GM23248 (cell line): ENCODE data around the gene ADCY5. TPM values are rescaled to one million over a fixed set of nuclear protein-coding genes. Genes with fewer than 3 reads are reported as not detected.

ENCODE experiments used
- DNase-seq: peaks from one replicate; pipeline ENCODE4 v3.0.0-alpha.2; 2015
- H2AFZ ChIP-seq: fragments of 200-600 bp; sonication (generic); 2 replicates; pipeline ENCODE4 v1.6.1; 2016; ENCODE audit warnings: antibody characterized with exemption
- H3F3A ChIP-seq: fragments of 200-600 bp; sonication (generic); 2 replicates; pipeline ENCODE4 v1.6.1; 2016; ENCODE audit warnings: mild to moderate bottlenecking, antibody characterized with exemption, mixed run types; ENCODE audit not compliant: insufficient read depth
- H3K27ac ChIP-seq: fragments of 200-600 bp; sonication (generic); 2 replicates; pipeline ENCODE4 v1.5.1; 2016; ENCODE audit warnings: mild to moderate bottlenecking
- H3K27me3 ChIP-seq: fragments of 200-600 bp; sonication (generic); replicated peaks from 2 replicates; pipeline ENCODE4 v1.6.1; 2016; ENCODE audit warnings: mild to moderate bottlenecking; ENCODE audit not compliant: insufficient read depth
- H3K36me3 ChIP-seq: fragments of 200-600 bp; sonication (generic); 2 replicates; pipeline ENCODE4 v1.6.1; 2016; ENCODE audit warnings: low read depth, mild to moderate bottlenecking
- H3K4me1 ChIP-seq: fragments of 200-600 bp; sonication (generic); 2 replicates; pipeline ENCODE4 v1.6.1; 2016; ENCODE audit warnings: mild to moderate bottlenecking; ENCODE audit not compliant: insufficient read depth
- H3K4me2 ChIP-seq: fragments of 200-600 bp; sonication (generic); one replicate; pipeline ENCODE4 v1.6.1; 2016; ENCODE audit warnings: mild to moderate bottlenecking; ENCODE audit not compliant: unreplicated experiment
- H3K4me3 ChIP-seq: fragments of 200-600 bp; sonication (generic); 2 replicates; pipeline ENCODE4 v1.5.1; 2016; ENCODE audit warnings: mild to moderate bottlenecking
- H3K79me2 ChIP-seq: fragments of 200-600 bp; sonication (generic); 2 replicates; pipeline ENCODE4 v1.6.1; 2016; ENCODE audit warnings: mild to moderate bottlenecking; ENCODE audit not compliant: insufficient read depth
- H3K9ac ChIP-seq: fragments of 200-600 bp; sonication (generic); 2 replicates; pipeline ENCODE4 v1.6.1; 2016; ENCODE audit warnings: mild to moderate bottlenecking
- H3K9me2 ChIP-seq: fragments of 200-600 bp; sonication (generic); 2 replicates; pipeline ENCODE4 v1.6.1; 2016; ENCODE audit warnings: mixed run types, mild to moderate bottlenecking, moderate library complexity; ENCODE audit not compliant: insufficient read depth
- H3K9me3 ChIP-seq: fragments of 200-600 bp; sonication (generic); one replicate; pipeline ENCODE4 v1.6.1; 2017; ENCODE audit warnings: low read depth
- H4K20me1 ChIP-seq: fragments of 200-600 bp; sonication (generic); 2 replicates; pipeline ENCODE4 v1.6.0; 2016; ENCODE audit not compliant: insufficient read depth
- EZH2 ChIP-seq: fragments of 200-600 bp; sonication (generic); IDR thresholded peaks from 2 replicates; pipeline ENCODE4 v1.6.1; 2018; ENCODE audit warnings: antibody characterized with exemption, mild to moderate bottlenecking; ENCODE audit not compliant: insufficient read depth, poor library complexity, severe bottlenecking
- EZH2phosphoT487 ChIP-seq: fragments of 200-600 bp; sonication (generic); IDR thresholded peaks from 2 replicates; pipeline ENCODE4 v1.6.1; 2018; ENCODE audit warnings: antibody characterized with exemption, moderate library complexity, mild to moderate bottlenecking, low read depth; ENCODE audit not compliant: insufficient read depth
- WGBS, 2 experiments: methylation state at CpG; one replicate each; pipeline ENCODE4 v1.1.6; 2015 to 2017; ENCODE audit warnings: low lambda C conversion rate in 2 of 2, low coverage in 1 of 2; ENCODE audit errors: missing lambda C conversion rate in 2 of 2; 5-methylcytosine and 5-hydroxymethylcytosine counted together
- in situ Hi-C: fragments of 300-500 bp; cut with MboI; formaldehyde crosslinking; loops from 2 replicates; pipeline ENCODE4 v1.15.0; 2020
- polyA plus RNA-seq: library from polyadenylated mRNA; unstranded; fragments of >200 nt; fragmentation: Nextera tagmentation; extraction: Ambion mirVana; gene quantifications from 2 replicates; pipeline ENCODE4 v1.2.1, GENCODE V29; 2016
- total RNA-seq: library from RNA; depleted of rRNA; stranded (reverse); fragments of >200 nt; shearing (Covaris generic); gene quantifications from 2 replicates; pipeline ENCODE4 v1.2.3, GENCODE V29; 2014

ADCY5 gene
- total and polyA plus RNA-seq, 2 experiments from 2014 or later: 0.09 to 1.2 TPM

DNA sequence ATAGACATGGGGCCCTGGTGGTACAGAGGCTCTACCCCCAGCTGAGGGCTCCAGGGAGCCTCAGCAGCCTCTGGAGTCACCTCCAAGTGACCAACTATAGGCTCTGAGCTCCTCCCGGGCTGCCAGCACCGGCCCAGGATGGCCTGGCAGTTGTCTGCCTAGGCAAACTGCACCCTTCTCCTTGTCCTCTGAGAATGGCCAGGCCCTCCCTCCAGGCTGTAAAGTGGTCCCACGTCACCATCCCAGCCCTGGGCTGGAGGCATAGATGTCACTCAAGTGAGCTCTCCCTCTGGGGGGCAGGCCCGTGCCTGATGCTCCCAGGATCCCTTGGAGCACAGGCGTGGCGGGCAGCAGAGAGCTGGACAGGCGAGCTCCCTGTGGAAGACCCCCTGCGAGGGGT, 127.1 kb downstream of the ADCY5 start:
- in situ Hi-C loops: no loop called here
- WGBS, 2 experiments: 63 to 71% methylated on average over 8 of the region's 8 CpGs
- H4K20me1 ChIP-seq: no peaks in the 10 kb centered on the region

GRCh38 chr3:123320221-123320620, 128.7 kb downstream of the ADCY5 start:
- Histone ChIP-seq H3K9ac (no peak overlapping the region), H3K4me3 (no peak overlapping the region), H3K4me2 (no peak overlapping the region), H4K20me1 (no peaks in the 10 kb centered on the region), H3K27ac (no peak overlapping the region), H3K36me3 (no peaks in the 10 kb centered on the region), H3K9me3 (no peaks in the 10 kb centered on the region), H3K79me2 (no peaks in the 10 kb centered on the region), H3K9me2 (no peaks in the 10 kb centered on the region), H3F3A (no peaks in the 10 kb centered on the region), H3K4me1 (no peaks in the 10 kb centered on the region), H3K27me3 (peaks cover 21% of the 10 kb centered on the region; the same call in 1 of the 2 replicates), H2AFZ (no peak overlapping the region)
- TF ChIP-seq EZH2 (no peak), EZH2phosphoT487 (no peak)
- DNase-seq: no peak
- WGBS, 2 experiments: 68 to 72% methylated on average over 5 of the region's 5 CpGs
- in situ Hi-C loops: no loop called here

More for the DNA sequence above, 127.1 kb downstream of the ADCY5 start:
- Histone ChIP-seq H3K9me3 (no peaks in the 10 kb centered on the region), H3K4me1 (no peaks in the 10 kb centered on the region), H3K4me2 (no peak overlapping the region), H3K36me3 (no peaks in the 10 kb centered on the region), H3K9me2 (no peaks in the 10 kb centered on the region), H3K27me3 (peaks cover 12% of the 10 kb centered on the region; the same call in 1 of the 2 replicates), H3K79me2 (no peaks in the 10 kb centered on the region), H3F3A (no peaks in the 10 kb centered on the region), H2AFZ (no peak overlapping the region), H3K4me3 (no peak overlapping the region), H3K27ac (no peak overlapping the region), H3K9ac (no peak overlapping the region)
- TF ChIP-seq EZH2: no peak
- no peak for TF ChIP-seq EZH2phosphoT487
- DNase-seq: no peak

- H2AFZ ChIP-seq: no peak overlapping the region
- no peak overlapping the region for H3K4me3 ChIP-seq
- no peaks in the 10 kb centered on the region for H3K9me3 ChIP-seq
- peaks cover 26% of the 10 kb centered on the region; the same call in 1 of the 2 replicates for H3K27me3 ChIP-seq
- no peak for TF ChIP-seq EZH2
- no peak for TF ChIP-seq EZH2phosphoT487
- no peaks in the 10 kb centered on the region for H3F3A ChIP-seq
- DNase-seq: no peak
- H3K9ac ChIP-seq: no peak overlapping the region
- H3K36me3 ChIP-seq: no peaks in the 10 kb centered on the region
- H3K4me2 ChIP-seq: no peak overlapping the region
- WGBS, 2 experiments: 62 to 68% methylated on average over 10 of the region's 10 CpGs
- no peaks in the 10 kb centered on the region for H3K9me2 ChIP-seq
- H3K79me2 ChIP-seq: no peaks in the 10 kb centered on the region
- no peaks in the 10 kb centered on the region for H4K20me1 ChIP-seq
- in situ Hi-C loops: no loop called here
- no peaks in the 10 kb centered on the region for H3K4me1 ChIP-seq
- no peak overlapping the region for H3K27ac ChIP-seq
Observed at GRCh38 chr3:123319760-123320159, 129.1 kb downstream of the ADCY5 start.

DNA sequence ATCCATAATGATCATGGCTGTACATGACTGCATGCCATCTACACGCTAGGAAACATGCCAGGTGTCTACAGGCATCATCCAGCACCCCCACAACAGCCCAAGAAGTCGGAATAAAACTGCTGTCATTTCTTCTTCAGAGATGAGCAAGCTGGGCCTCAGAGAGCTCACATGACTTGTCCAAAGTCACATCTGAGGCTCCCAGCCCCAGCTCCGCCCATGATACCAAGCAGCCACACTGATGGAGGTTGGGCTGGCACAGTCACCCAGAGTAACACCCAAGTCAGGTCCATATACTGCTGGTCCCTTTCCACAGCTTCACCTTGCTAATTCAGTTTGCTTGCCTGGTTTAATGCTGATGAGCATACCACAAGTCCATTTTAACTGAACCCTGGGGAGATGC, 130.5 kb downstream of the ADCY5 start:
- WGBS, 2 experiments: 45 to 50% methylated on average over 3 of the region's 3 CpGs
- no peak for DNase-seq

DNA sequence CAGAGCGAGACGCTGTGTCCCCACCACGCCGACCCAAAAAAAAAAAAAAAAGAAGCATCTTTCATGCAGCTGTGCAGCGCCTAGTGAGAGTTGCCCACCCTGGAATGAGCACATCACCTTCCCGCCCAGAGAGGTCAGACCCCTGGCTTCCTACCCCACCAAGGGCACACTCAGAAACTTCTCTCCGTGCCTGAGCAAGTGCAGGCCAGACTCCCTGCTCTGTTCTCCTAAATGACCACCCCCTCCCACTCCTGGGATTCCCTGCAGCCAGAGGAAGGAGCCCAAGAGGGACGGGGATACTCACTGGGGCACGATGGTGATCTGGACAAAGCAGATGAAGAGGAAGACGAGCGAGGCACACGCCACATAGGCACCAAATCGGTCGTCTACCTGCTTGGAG, 131.2 kb downstream of the ADCY5 start:
- no peaks in the 10 kb centered on the region for H3K9me2 ChIP-seq
- no peak overlapping the region for H3K4me2 ChIP-seq
- in situ Hi-C loops: no loop called here
- H3K9ac ChIP-seq: no peak overlapping the region
- H3K27me3 ChIP-seq: peaks cover 40% of the 10 kb centered on the region
- WGBS, 2 experiments: 70 to 74% methylated on average over 14 of the region's 14 CpGs
- no peak for DNase-seq
- H3F3A ChIP-seq: no peaks in the 10 kb centered on the region
- no peak for TF ChIP-seq EZH2phosphoT487
- no peak for TF ChIP-seq EZH2
- H3K4me3 ChIP-seq: no peak overlapping the region
- no peaks in the 10 kb centered on the region for H3K36me3 ChIP-seq
- no peaks in the 10 kb centered on the region for H3K79me2 ChIP-seq
- H3K4me1 ChIP-seq: no peaks in the 10 kb centered on the region
- no peak overlapping the region for H3K27ac ChIP-seq
- no peaks in the 10 kb centered on the region for H4K20me1 ChIP-seq
- no peaks in the 10 kb centered on the region for H3K9me3 ChIP-seq
- H2AFZ ChIP-seq: no peak overlapping the region

More for the DNA sequence above, 130.5 kb downstream of the ADCY5 start:
- Histone ChIP-seq H3K27ac (no peak overlapping the region), H3K9ac (no peak overlapping the region), H3K27me3 (peaks cover 34% of the 10 kb centered on the region), H3K4me3 (no peak overlapping the region), H3K36me3 (no peaks in the 10 kb centered on the region), H2AFZ (no peak overlapping the region), H3K9me3 (no peaks in the 10 kb centered on the region), H3K4me2 (no peak overlapping the region), H3K9me2 (no peaks in the 10 kb centered on the region), H4K20me1 (no peaks in the 10 kb centered on the region), H3K4me1 (no peaks in the 10 kb centered on the region), H3F3A (no peaks in the 10 kb centered on the region), H3K79me2 (no peaks in the 10 kb centered on the region)
- in situ Hi-C loops: no loop called here
- TF ChIP-seq EZH2 (no peak), EZH2phosphoT487 (no peak)
